ENCODE measurements around the gene HIC2. TPM values are rescaled to one million over a fixed set of nuclear protein-coding genes. Genes with fewer than 3 reads are reported as not detected.
"Not testable (repeated sequence)": the region's sequence is repeated elsewhere in the genome, so short reads cannot be mapped to it uniquely, and the experiment has no call there.

The HIC2 gene
- total RNA-seq, 3 donors from 2014 or later (not counting 1 experiment from before 2014, with no cell fraction given), result 6.3 to 10.2 (median 7.7) TPM

DNA sequence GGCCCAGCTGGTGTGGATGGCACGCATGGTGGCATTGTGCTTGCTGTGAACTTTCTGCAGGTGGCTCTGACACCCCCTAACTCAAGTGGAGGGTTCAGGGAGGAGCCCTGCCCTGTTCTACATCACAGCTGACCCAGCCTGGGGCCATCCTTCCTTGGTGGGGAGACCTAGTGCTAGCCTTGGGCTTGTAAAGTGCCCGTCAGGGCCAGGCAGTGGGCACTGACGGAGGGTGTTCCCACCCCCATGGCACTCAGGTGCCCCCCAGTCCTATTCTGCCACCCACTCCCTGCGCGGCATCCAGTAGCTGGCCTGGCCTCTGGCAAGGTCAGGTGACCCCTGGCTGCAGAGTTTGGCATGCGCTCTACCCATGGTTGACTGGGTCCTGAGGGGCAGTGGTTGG lies 24.0 kb downstream of the HIC2 start:
- H3K27ac Mint-ChIP-seq; H3K9me3 Mint-ChIP-seq; H3K27me3 Mint-ChIP-seq (ENCODE audit: low read depth in 2 of 2); ATAC-seq; intact Hi-C loops (cut with micrococcal nuclease); H3K36me3 Mint-ChIP-seq; H3K27ac ChIP-seq (ENCODE audit: low read length); H3K4me3 Mint-ChIP-seq; H3K9me3 ChIP-seq (ENCODE audit: control insufficient read depth, insufficient read depth, low read length); H3K4me1 Mint-ChIP-seq; H3K4me3 ChIP-seq (ENCODE audit: low read length); H3K27me3 ChIP-seq (ENCODE audit: control insufficient read depth, insufficient read depth, low read length); H3K4me1 ChIP-seq (ENCODE audit: control insufficient read depth, insufficient read depth, low read length); H3K36me3 ChIP-seq (ENCODE audit: control insufficient read depth, insufficient read depth, low read length): not testable (repeated sequence)
- no CpG with 5 or more reads among the region's 6 CpGs for WGBS (ENCODE audit: insufficient coverage)
- DNase-seq, result peak in 1 of 2 donors; percentile 5

GRCh38 chr22:21442123-21442522 lies 25.0 kb downstream of the HIC2 start:
- WGBS (ENCODE audit: insufficient coverage), result no CpG with 5 or more reads among the region's 9 CpGs
- H3K27ac ChIP-seq (ENCODE audit: low read length); H3K9me3 ChIP-seq (ENCODE audit: control insufficient read depth, insufficient read depth, low read length); H3K4me3 ChIP-seq (ENCODE audit: low read length); H3K36me3 Mint-ChIP-seq; H3K27me3 Mint-ChIP-seq (ENCODE audit: low read depth in 2 of 2); intact Hi-C loops (cut with micrococcal nuclease); DNase-seq; ATAC-seq; H3K27ac Mint-ChIP-seq; H3K4me1 Mint-ChIP-seq; H3K4me1 ChIP-seq (ENCODE audit: control insufficient read depth, insufficient read depth, low read length); H3K27me3 ChIP-seq (ENCODE audit: control insufficient read depth, insufficient read depth, low read length); H3K4me3 Mint-ChIP-seq; H3K9me3 Mint-ChIP-seq: not testable (repeated sequence)
- H3K36me3 ChIP-seq (ENCODE audit: control insufficient read depth, insufficient read depth, low read length), result peaks cover 14% of the 10 kb centered on the region

DNA sequence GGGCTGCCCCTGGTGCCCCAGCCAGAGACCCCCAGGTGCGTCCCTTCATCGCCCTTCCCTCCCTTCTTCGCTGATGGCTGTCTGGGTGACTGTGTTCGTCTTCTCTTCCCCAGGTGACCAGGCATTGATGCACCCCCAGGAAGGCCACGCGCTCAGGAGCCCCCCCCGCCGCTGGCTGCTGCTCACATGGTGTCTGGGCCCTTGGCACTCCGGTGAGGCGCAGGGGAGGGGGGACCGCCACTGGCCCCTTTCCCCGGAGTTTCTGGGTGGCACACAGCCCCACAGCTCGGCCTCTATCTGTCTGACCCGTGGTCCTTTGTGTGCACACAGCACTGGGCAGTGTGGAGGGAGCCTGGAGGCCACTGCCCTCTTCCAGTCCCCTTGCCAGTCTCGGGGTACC lies 25.5 kb downstream of the HIC2 start:
- H3K27me3 Mint-ChIP-seq (ENCODE audit: low read depth in 2 of 2); H3K9me3 ChIP-seq (ENCODE audit: control insufficient read depth, insufficient read depth, low read length); H3K27me3 ChIP-seq (ENCODE audit: control insufficient read depth, insufficient read depth, low read length); H3K4me3 Mint-ChIP-seq; H3K9me3 Mint-ChIP-seq; H3K4me1 Mint-ChIP-seq; H3K27ac Mint-ChIP-seq; H3K4me3 ChIP-seq (ENCODE audit: low read length); H3K36me3 Mint-ChIP-seq; intact Hi-C loops (cut with micrococcal nuclease); H3K4me1 ChIP-seq (ENCODE audit: control insufficient read depth, insufficient read depth, low read length); ATAC-seq; H3K27ac ChIP-seq (ENCODE audit: low read length): not testable (repeated sequence)
- 83% methylated on average over 1 of the region's 15 CpGs for WGBS (ENCODE audit: insufficient coverage)
- peaks cover 14% of the 10 kb centered on the region for H3K36me3 ChIP-seq (ENCODE audit: control insufficient read depth, insufficient read depth, low read length)
- DNase-seq, result peak in 1 of 2 donors; percentile 6

GRCh38 chr22:21443057-21443734 lies 26.0 kb downstream of the HIC2 start:
- no peak overlapping the region for H3K4me3 ChIP-seq (ENCODE audit: low read length)
- peaks cover 14% of the 10 kb centered on the region for H3K36me3 ChIP-seq (ENCODE audit: control insufficient read depth, insufficient read depth, low read length)
- DNase-seq (peak in 1 of 2 donors; percentile 9), ATAC-seq (no peak)
- no peaks in the 10 kb centered on the region for H3K27me3 Mint-ChIP-seq (ENCODE audit: low read depth in 2 of 2)
- intact Hi-C loops (cut with micrococcal nuclease), result no loop called here
- no peaks in the 10 kb centered on the region for H3K27me3 ChIP-seq (ENCODE audit: control insufficient read depth, insufficient read depth, low read length)
- no peaks in the 10 kb centered on the region for H3K9me3 ChIP-seq (ENCODE audit: control insufficient read depth, insufficient read depth, low read length)
- no peak overlapping the region for H3K27ac Mint-ChIP-seq
- H3K4me1 ChIP-seq (ENCODE audit: control insufficient read depth, insufficient read depth, low read length), result no peaks in the 10 kb centered on the region
- no peaks in the 10 kb centered on the region for H3K9me3 Mint-ChIP-seq
- H3K4me3 Mint-ChIP-seq, result no peak overlapping the region
- H3K27ac ChIP-seq (ENCODE audit: low read length), result no peak overlapping the region
- H3K36me3 Mint-ChIP-seq, result no peaks in the 10 kb centered on the region
- WGBS (ENCODE audit: insufficient coverage), result 91% methylated on average over 13 of the region's 13 CpGs
- no peaks in the 10 kb centered on the region for H3K4me1 Mint-ChIP-seq
- no peak for TF ChIP-seq CTCF (IDR thresholded peaks at IDR 0.05)

- no peaks in the 10 kb centered on the region for H3K4me1 ChIP-seq (ENCODE audit: control insufficient read depth, insufficient read depth, low read length)
- H3K36me3 ChIP-seq (ENCODE audit: control insufficient read depth, insufficient read depth, low read length), result peaks cover 14% of the 10 kb centered on the region
- H3K4me3 ChIP-seq (ENCODE audit: low read length), result no peak overlapping the region
- H3K9me3 Mint-ChIP-seq, result no peaks in the 10 kb centered on the region
- no peak for TF ChIP-seq CTCF (IDR thresholded peaks at IDR 0.05)
- H3K36me3 Mint-ChIP-seq, result no peaks in the 10 kb centered on the region
- H3K4me3 Mint-ChIP-seq, result no peak overlapping the region
- intact Hi-C loops (cut with micrococcal nuclease), result no loop called here
- 96% methylated on average over 15 of the region's 16 CpGs for WGBS (ENCODE audit: insufficient coverage)
- ATAC-seq, result no peak
- no peaks in the 10 kb centered on the region for H3K27me3 Mint-ChIP-seq (ENCODE audit: low read depth in 2 of 2)
- no peak overlapping the region for H3K27ac Mint-ChIP-seq
- H3K27ac ChIP-seq (ENCODE audit: low read length), result no peak overlapping the region
- no peaks in the 10 kb centered on the region for H3K4me1 Mint-ChIP-seq
- peak in 1 of 2 donors; percentile 10 for DNase-seq
- no peaks in the 10 kb centered on the region for H3K9me3 ChIP-seq (ENCODE audit: control insufficient read depth, insufficient read depth, low read length)
- no peaks in the 10 kb centered on the region for H3K27me3 ChIP-seq (ENCODE audit: control insufficient read depth, insufficient read depth, low read length)
Measured at GRCh38 chr22:21443735-21444421, 26.7 kb downstream of the HIC2 start.
